NOMO-1 (cell line): ENCODE measurements around the gene MYL5.
"Not testable (repeated sequence)": the region's sequence is repeated elsewhere in the genome, so short reads cannot be mapped to it uniquely, and the experiment has no call there.

Experiments
- DNase-seq, 2 experiments: peaks; one replicate each; lab custom pipeline; 2025; ENCODE audit not compliant: unreplicated experiment in 2 of 2; lab: John Stamatoyannopoulos, UW

The MYL5 gene

GRCh38 chr4:704198-704891, 30.0 kb downstream of the MYL5 start:
- DNase-seq = no peak

- DNase-seq = no peak
Measured at GRCh38 chr4:704971-705277, 30.6 kb downstream of the MYL5 start.

- DNase-seq = peak; percentile 87 to 88
Measured at GRCh38 chr4:705278-706082, 31.1 kb downstream of the MYL5 start, which contains the start of gene PCGF3. Gene PCGF3, plus strand, starts transcription at chr4:705832. Its CDS starts 27,849 bp downstream, at chr4:733681.

- not testable (repeated sequence) for DNase-seq
Measured at GRCh38 chr4:706083-706633, 31.8 kb downstream of the MYL5 start.

- no peak for DNase-seq
Measured at GRCh38 chr4:706834-707598, 32.7 kb downstream of the MYL5 start.

GRCh38 chr4:707929-708630, 33.7 kb downstream of the MYL5 start:
- no peak for DNase-seq

- DNase-seq = no peak
Measured at GRCh38 chr4:708631-708933, 34.2 kb downstream of the MYL5 start.

- no peak for DNase-seq
Measured at GRCh38 chr4:709348-709747, 35.0 kb downstream of the MYL5 start.

GRCh38 chr4:710116-710515, 35.8 kb downstream of the MYL5 start:
- DNase-seq = no peak

GRCh38 chr4:710916-711315, 36.6 kb downstream of the MYL5 start:
- no peak for DNase-seq

GRCh38 chr4:712093-712492, 37.8 kb downstream of the MYL5 start:
- no peak for DNase-seq

GRCh38 chr4:712916-713632, 38.7 kb downstream of the MYL5 start:
- no peak for DNase-seq

- no peak for DNase-seq
Measured at GRCh38 chr4:714087-714486, 39.7 kb downstream of the MYL5 start.

GRCh38 chr4:717601-718320, 43.4 kb downstream of the MYL5 start:
- no peak for DNase-seq

- no peak for DNase-seq
Measured at GRCh38 chr4:718460-718859, 44.1 kb downstream of the MYL5 start.

- no peak for DNase-seq
Measured at GRCh38 chr4:720111-720860, 45.9 kb downstream of the MYL5 start.

GRCh38 chr4:721261-722168, 47.2 kb downstream of the MYL5 start:
- DNase-seq = no peak

GRCh38 chr4:722169-722725, 47.9 kb downstream of the MYL5 start:
- no peak for DNase-seq
